D341Med (cell line): ENCODE results near the gene ERBB4.
"Not testable (repeated sequence)": the region's sequence is repeated elsewhere in the genome, so short reads cannot be mapped to it uniquely, and the experiment has no call there.

ENCODE experiments used
- DNase-seq: peaks from one replicate; pipeline ENCODE4 v3.0.0; 2012; ENCODE audit warnings: low spot score

The ERBB4 gene

GRCh38 chr2:212146416-212146815, 392.2 kb downstream of the ERBB4 start:
- no peak for DNase-seq

- DNase-seq: no peak
These were observed 393.5 kb downstream of the ERBB4 start for GRCh38 chr2:212145121-212145520.

- DNase-seq: no peak
These were observed 396.0 kb downstream of the ERBB4 start for GRCh38 chr2:212142631-212143030.

- DNase-seq: no peak
These were observed 397.1 kb downstream of the ERBB4 start for GRCh38 chr2:212141499-212141898.

GRCh38 chr2:212136216-212136795, 402.3 kb downstream of the ERBB4 start:
- DNase-seq: no peak

- peak; percentile 60 for DNase-seq
These were observed 402.9 kb downstream of the ERBB4 start for GRCh38 chr2:212135739-212136138.

GRCh38 chr2:212133337-212133736, 405.3 kb downstream of the ERBB4 start:
- DNase-seq: no peak

- no peak for DNase-seq
These were observed 414.0 kb downstream of the ERBB4 start for GRCh38 chr2:212124598-212124997.

GRCh38 chr2:212119591-212119990, 419.0 kb downstream of the ERBB4 start:
- DNase-seq: no peak

GRCh38 chr2:212117926-212118325, 420.7 kb downstream of the ERBB4 start:
- DNase-seq: no peak

- no peak for DNase-seq
These were observed 424.1 kb downstream of the ERBB4 start for GRCh38 chr2:212114489-212114888.

GRCh38 chr2:212112401-212112800, 426.2 kb downstream of the ERBB4 start:
- no peak for DNase-seq

GRCh38 chr2:212109792-212110680, 428.6 kb downstream of the ERBB4 start:
- no peak for DNase-seq

- no peak for DNase-seq
These were observed 429.4 kb downstream of the ERBB4 start for GRCh38 chr2:212109217-212109616.

GRCh38 chr2:212107989-212108388, 430.6 kb downstream of the ERBB4 start:
- DNase-seq: no peak

GRCh38 chr2:212107014-212107413, 431.6 kb downstream of the ERBB4 start:
- DNase-seq: no peak

- DNase-seq: not testable (repeated sequence)
These were observed 432.1 kb downstream of the ERBB4 start for GRCh38 chr2:212106536-212106935.

GRCh38 chr2:212099658-212100057, 438.9 kb downstream of the ERBB4 start:
- no peak for DNase-seq

GRCh38 chr2:212098966-212099365, 439.6 kb downstream of the ERBB4 start:
- no peak for DNase-seq

GRCh38 chr2:212097001-212097400, 441.6 kb downstream of the ERBB4 start:
- DNase-seq: no peak

- DNase-seq: no peak
These were observed 448.7 kb downstream of the ERBB4 start for GRCh38 chr2:212089873-212090272.

GRCh38 chr2:212088353-212088752, 450.2 kb downstream of the ERBB4 start:
- no peak for DNase-seq

- DNase-seq: no peak
These were observed 455.1 kb downstream of the ERBB4 start for GRCh38 chr2:212083492-212083891.

- no peak for DNase-seq
These were observed 460.5 kb downstream of the ERBB4 start for GRCh38 chr2:212078103-212078502.
